Activated CD4-positive, alpha-beta memory T cell treated with anti-CD3 and anti-CD28 coated beads for 36 hours (primary cell): ENCODE measurements around the gene CTNNA2. TPM values are rescaled to one million over a fixed set of nuclear protein-coding genes. Genes with fewer than 3 reads are reported as not detected.

Experiments used
- CTCF ChIA-PET: fragments of 350-600 bp; sonication (Branson Sonifier 250); formaldehyde crosslinking; loops from one replicate; lab custom pipeline; 2021; ENCODE audit warnings: antibody characterized with exemption, inconsistent platforms; lab: Charles Lee
- POLR2A ChIA-PET: fragments of 350-600 bp; sonication (Branson Sonifier 250); formaldehyde crosslinking; loops from one replicate; lab custom pipeline; 2021; ENCODE audit warnings: antibody characterized with exemption; lab: Charles Lee
- DNase-seq: peaks from one replicate; pipeline ENCODE4 v3.0.0-alpha.2; 2020
- H3K27ac Mint-ChIP-seq: one replicate; pipeline ENCODE4 v1.8.0; 2021; ENCODE audit warnings: mixed read lengths
- H3K27me3 Mint-ChIP-seq: one replicate; pipeline ENCODE4 v1.8.0; 2021; ENCODE audit warnings: mixed read lengths
- H3K36me3 Mint-ChIP-seq: one replicate; pipeline ENCODE4 v1.8.0; 2021; ENCODE audit warnings: mixed read lengths
- H3K4me1 Mint-ChIP-seq: one replicate; pipeline ENCODE4 v1.8.0; 2021; ENCODE audit warnings: low read depth, mixed read lengths
- H3K4me3 Mint-ChIP-seq: one replicate; pipeline ENCODE4 v1.8.0; 2021; ENCODE audit warnings: mild to moderate bottlenecking, mixed read lengths
- H3K9me3 Mint-ChIP-seq: one replicate; pipeline ENCODE4 v1.8.0; 2021; ENCODE audit warnings: mixed read lengths
- intact Hi-C: fragments of 100-400 bp; cut with micrococcal nuclease; formaldehyde crosslinking; loops from one replicate; pipeline ENCODE4 v1.15.1; 2023
- total RNA-seq, 2 experiments: library from RNA; stranded (reverse); gene quantifications; one replicate each; pipeline ENCODE4 v1.2.3, GENCODE V29; 2021

CTNNA2 gene
- total RNA-seq, 2 experiments from 2014 or later, result not detected

DNA sequence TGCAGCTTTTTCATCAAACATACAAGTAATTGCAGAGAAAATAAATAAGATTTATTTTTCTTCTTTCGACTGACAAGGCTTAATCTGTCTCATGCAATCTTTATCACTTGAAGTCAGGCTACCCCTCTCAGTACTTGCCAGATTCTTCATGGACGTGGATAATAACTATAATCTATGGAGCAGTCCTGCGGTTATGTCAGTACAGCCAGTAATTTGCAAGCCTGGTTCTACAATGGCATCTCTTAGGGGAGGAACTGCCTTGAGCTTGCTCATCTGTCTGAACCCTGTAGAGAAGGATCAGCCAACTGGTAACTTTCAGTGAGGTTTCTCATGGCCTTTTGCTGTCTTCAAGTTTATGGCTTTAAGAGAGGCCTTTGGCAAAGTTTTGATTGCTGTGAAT lies 827.2 kb downstream of the CTNNA2 start:
- Mint-ChIP-seq H3K4me3 (no peak overlapping the region), H3K36me3 (no peaks in the 10 kb centered on the region), H3K27me3 (no peaks in the 10 kb centered on the region), H3K9me3 (peaks cover 12% of the 10 kb centered on the region), H3K27ac (no peak overlapping the region), H3K4me1 (no peaks in the 10 kb centered on the region)
- ChIA-PET POLR2A (no interaction called here), CTCF (no interaction called here)
- intact Hi-C loops, result no loop called here
- DNase-seq, result no peak

DNA sequence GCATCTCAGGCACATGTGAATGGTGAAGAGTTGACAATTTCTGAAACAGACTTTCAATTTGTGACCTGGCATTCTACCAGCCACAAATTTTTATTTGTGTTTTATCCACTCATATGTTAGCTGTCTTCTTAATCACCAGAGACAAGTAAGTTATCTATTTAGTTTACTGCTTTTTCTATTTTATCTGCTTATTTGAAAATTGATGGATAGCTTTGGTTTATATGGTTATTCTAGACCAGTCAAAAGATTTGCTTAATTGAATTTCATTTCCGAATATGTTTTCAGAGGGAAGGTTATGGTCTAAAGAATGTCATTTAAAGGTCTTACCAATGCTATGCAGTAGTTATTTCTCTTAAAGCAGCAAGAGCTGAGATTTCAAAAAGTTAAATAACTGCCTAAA lies 835.2 kb downstream of the CTNNA2 start:
- ChIA-PET POLR2A (no interaction called here), CTCF (no interaction called here)
- no peak overlapping the region for H3K27ac Mint-ChIP-seq
- H3K9me3 Mint-ChIP-seq, result peaks cover 5% of the 10 kb centered on the region
- intact Hi-C loops, result no loop called here
- no peak for DNase-seq
- no peaks in the 10 kb centered on the region for H3K27me3 Mint-ChIP-seq
- H3K4me1 Mint-ChIP-seq, result no peaks in the 10 kb centered on the region
- H3K4me3 Mint-ChIP-seq, result no peak overlapping the region
- no peaks in the 10 kb centered on the region for H3K36me3 Mint-ChIP-seq

GRCh38 chr2:80348953-80349352 lies 836.1 kb downstream of the CTNNA2 start:
- CTCF ChIA-PET, result no interaction called here
- H3K4me3 Mint-ChIP-seq, result no peak overlapping the region
- no peak for DNase-seq
- H3K4me1 Mint-ChIP-seq, result no peaks in the 10 kb centered on the region
- H3K36me3 Mint-ChIP-seq, result no peaks in the 10 kb centered on the region
- POLR2A ChIA-PET, result no interaction called here
- H3K27ac Mint-ChIP-seq, result no peak overlapping the region
- intact Hi-C loops, result no loop called here
- peaks cover 2% of the 10 kb centered on the region for H3K9me3 Mint-ChIP-seq
- H3K27me3 Mint-ChIP-seq, result no peaks in the 10 kb centered on the region

- DNase-seq, result no peak
- no peak overlapping the region for H3K27ac Mint-ChIP-seq
- POLR2A ChIA-PET, result no interaction called here
- no peak overlapping the region for H3K4me3 Mint-ChIP-seq
- no peaks in the 10 kb centered on the region for H3K4me1 Mint-ChIP-seq
- H3K9me3 Mint-ChIP-seq, result no peaks in the 10 kb centered on the region
- intact Hi-C loops, result no loop called here
- no peaks in the 10 kb centered on the region for H3K36me3 Mint-ChIP-seq
- no peaks in the 10 kb centered on the region for H3K27me3 Mint-ChIP-seq
- CTCF ChIA-PET, result no interaction called here
Observed at GRCh38 chr2:80351231-80351630, 838.4 kb downstream of the CTNNA2 start.

- no peak overlapping the region for H3K27ac Mint-ChIP-seq
- H3K36me3 Mint-ChIP-seq, result no peaks in the 10 kb centered on the region
- intact Hi-C loops, result no loop called here
- ChIA-PET POLR2A (no interaction called here), CTCF (no interaction called here)
- H3K27me3 Mint-ChIP-seq, result no peaks in the 10 kb centered on the region
- DNase-seq, result no peak
- peaks cover 11% of the 10 kb centered on the region for H3K9me3 Mint-ChIP-seq
- H3K4me1 Mint-ChIP-seq, result no peaks in the 10 kb centered on the region
- no peak overlapping the region for H3K4me3 Mint-ChIP-seq
Observed at GRCh38 chr2:80354858-80355257, 842.0 kb downstream of the CTNNA2 start.

GRCh38 chr2:80361904-80362303 lies 849.1 kb downstream of the CTNNA2 start:
- Mint-ChIP-seq H3K4me1 (no peaks in the 10 kb centered on the region), H3K27me3 (no peaks in the 10 kb centered on the region), H3K36me3 (no peaks in the 10 kb centered on the region), H3K27ac (no peak overlapping the region), H3K9me3 (peaks cover 5% of the 10 kb centered on the region), H3K4me3 (no peak overlapping the region)
- intact Hi-C loops, result no loop called here
- no peak for DNase-seq
- ChIA-PET CTCF (no interaction called here), POLR2A (no interaction called here)

- H3K27ac Mint-ChIP-seq, result no peak overlapping the region
- DNase-seq, result no peak
- intact Hi-C loops, result no loop called here
- no peaks in the 10 kb centered on the region for H3K36me3 Mint-ChIP-seq
- POLR2A ChIA-PET, result interaction anchor here (0.6 kb wide), 1 partner anchor 368 kb away, joined by 5 read pairs; no protein-coding TSS in a partner anchor
- CTCF ChIA-PET, result no interaction called here
- H3K4me3 Mint-ChIP-seq, result no peak overlapping the region
- no peaks in the 10 kb centered on the region for H3K27me3 Mint-ChIP-seq
- peaks cover 11% of the 10 kb centered on the region for H3K9me3 Mint-ChIP-seq
- no peaks in the 10 kb centered on the region for H3K4me1 Mint-ChIP-seq
Observed at GRCh38 chr2:80363330-80363729, 850.5 kb downstream of the CTNNA2 start.

DNA sequence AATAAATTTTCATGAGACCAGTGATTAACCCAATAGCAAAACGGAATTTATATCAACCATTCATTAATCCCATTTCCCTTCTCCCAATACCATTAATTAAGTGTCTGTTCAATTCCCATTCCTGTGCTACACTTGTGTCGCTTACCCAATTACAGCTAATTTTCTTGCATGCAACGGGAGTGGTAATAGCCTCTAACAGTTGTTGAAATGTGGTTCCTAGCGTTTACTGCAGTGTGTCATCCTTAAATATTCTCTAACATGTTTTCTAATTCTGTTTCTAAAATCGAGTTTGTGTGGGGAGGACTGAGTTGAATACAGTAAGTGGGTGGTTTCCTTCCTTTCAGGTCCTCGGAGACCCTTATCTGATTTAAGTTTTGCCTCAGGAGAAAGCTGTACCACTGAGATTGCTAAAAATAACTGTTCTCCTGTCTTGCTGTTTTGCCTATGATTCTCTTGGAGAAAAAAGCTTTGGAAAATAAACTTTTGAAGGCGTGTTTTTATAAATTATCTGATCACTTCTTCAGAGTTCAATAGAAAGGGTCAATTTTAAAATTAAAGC lies 851.0 kb downstream of the CTNNA2 start:
- H3K4me3 Mint-ChIP-seq, result no peak overlapping the region

GRCh38 chr2:80364524-80365212 lies 851.8 kb downstream of the CTNNA2 start:
- no peak overlapping the region for H3K4me3 Mint-ChIP-seq
- CTCF ChIA-PET, result interaction anchor here (0.6 kb wide), 1 partner anchor 80 kb away, joined by 3 read pairs; no protein-coding TSS in a partner anchor
- intact Hi-C loops, result no loop called here
- H3K36me3 Mint-ChIP-seq, result no peaks in the 10 kb centered on the region
- H3K27ac Mint-ChIP-seq, result no peak overlapping the region
- POLR2A ChIA-PET, result no interaction called here
- no peaks in the 10 kb centered on the region for H3K27me3 Mint-ChIP-seq
- no peaks in the 10 kb centered on the region for H3K4me1 Mint-ChIP-seq
- no peak for DNase-seq
- peaks cover 7% of the 10 kb centered on the region for H3K9me3 Mint-ChIP-seq

More for the DNA sequence above, 851.0 kb downstream of the CTNNA2 start:
- no peak for DNase-seq
- ChIA-PET POLR2A (interaction anchor here (0.6 kb wide), 1 partner anchor 368 kb away, joined by 5 read pairs; no protein-coding TSS in a partner anchor), CTCF (no interaction called here)
- Mint-ChIP-seq H3K27me3 (no peaks in the 10 kb centered on the region), H3K4me1 (no peaks in the 10 kb centered on the region), H3K27ac (no peak overlapping the region), H3K9me3 (peaks cover 11% of the 10 kb centered on the region), H3K36me3 (no peaks in the 10 kb centered on the region)
- intact Hi-C loops, result no loop called here

- Mint-ChIP-seq H3K9me3 (peaks cover 8% of the 10 kb centered on the region), H3K36me3 (no peaks in the 10 kb centered on the region)
- intact Hi-C loops, result no loop called here
Observed at GRCh38 chr2:80365762-80366161, 852.9 kb downstream of the CTNNA2 start.

DNA sequence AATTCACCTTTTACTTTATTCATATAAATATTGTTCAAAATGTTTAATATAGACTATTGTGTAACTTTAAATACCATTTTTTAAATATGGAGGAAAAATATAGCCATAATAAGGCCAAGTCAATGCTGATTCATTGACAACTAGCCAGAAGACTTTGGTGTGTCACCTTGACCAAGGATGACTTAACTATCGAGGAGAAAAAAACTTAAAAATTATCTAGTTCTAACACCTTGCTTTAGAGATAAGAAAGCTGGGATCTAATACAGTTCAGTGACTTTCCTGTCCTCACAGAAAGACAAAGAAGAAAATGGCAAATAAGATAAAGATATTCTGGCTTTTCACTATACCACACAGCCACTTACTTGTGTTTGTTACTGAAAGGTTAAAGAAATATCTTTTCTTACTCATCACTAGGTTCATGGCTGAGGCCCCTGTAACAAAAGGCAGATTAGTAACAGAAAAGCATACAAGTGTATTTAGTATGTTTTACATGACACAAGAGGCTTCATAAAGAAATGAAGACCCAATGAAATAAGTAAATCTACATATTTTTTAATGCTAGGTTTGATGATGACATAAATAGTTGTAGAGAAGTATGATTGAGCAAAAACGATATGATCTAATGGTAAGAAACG lies 857.6 kb downstream of the CTNNA2 start:
- POLR2A ChIA-PET, result no interaction called here
- intact Hi-C loops, result no loop called here
- no peaks in the 10 kb centered on the region for H3K4me1 Mint-ChIP-seq

More at GRCh38 chr2:80365762-80366161, 852.9 kb downstream of the CTNNA2 start:
- Mint-ChIP-seq H3K27me3 (no peaks in the 10 kb centered on the region), H3K27ac (no peak overlapping the region), H3K4me1 (no peaks in the 10 kb centered on the region), H3K4me3 (no peak overlapping the region)
- POLR2A ChIA-PET, result no interaction called here
- CTCF ChIA-PET, result no interaction called here
- DNase-seq, result no peak

DNA sequence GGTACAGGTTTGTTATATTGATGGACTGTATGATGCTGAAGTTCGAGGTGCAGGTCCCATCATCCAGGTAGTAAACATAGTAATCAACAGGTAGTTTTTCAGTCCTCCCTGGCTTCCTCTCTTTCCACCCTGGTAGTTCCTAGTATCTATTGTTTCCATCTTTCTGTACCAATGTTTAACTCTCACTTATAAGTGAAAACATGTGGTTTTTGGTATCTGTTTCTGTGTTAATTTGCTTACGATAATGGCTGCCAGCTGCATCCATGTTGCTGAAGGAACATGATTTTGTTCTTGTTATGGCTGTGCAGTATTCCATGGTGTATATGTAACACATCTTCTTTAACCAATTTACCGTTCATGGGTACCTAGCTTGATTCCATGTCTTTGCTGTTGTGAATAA lies 861.3 kb downstream of the CTNNA2 start:
- CTCF ChIA-PET, result no interaction called here
- intact Hi-C loops, result no loop called here
- H3K27ac Mint-ChIP-seq, result no peak overlapping the region
- H3K9me3 Mint-ChIP-seq, result peaks cover 3% of the 10 kb centered on the region
- no peak for DNase-seq
- H3K4me3 Mint-ChIP-seq, result no peak overlapping the region
- H3K27me3 Mint-ChIP-seq, result no peaks in the 10 kb centered on the region
- H3K4me1 Mint-ChIP-seq, result no peaks in the 10 kb centered on the region
- no peaks in the 10 kb centered on the region for H3K36me3 Mint-ChIP-seq
- POLR2A ChIA-PET, result no interaction called here

More for the DNA sequence above, 857.6 kb downstream of the CTNNA2 start:
- DNase-seq, result no peak
- Mint-ChIP-seq H3K27me3 (no peaks in the 10 kb centered on the region), H3K36me3 (no peaks in the 10 kb centered on the region), H3K4me3 (no peak overlapping the region), H3K9me3 (peaks cover 8% of the 10 kb centered on the region), H3K27ac (no peak overlapping the region)
- CTCF ChIA-PET, result no interaction called here
